HFF-Myc (cell line): ENCODE measurements around the gene STK32C.

ENCODE experiments used
- DNase-seq: peaks from one replicate; pipeline ENCODE4 v3.0.0-alpha.2; 2011; ENCODE audit warnings: low read depth; ENCODE audit errors: extremely low read depth
- H3K4me3 ChIP-seq: replicated peaks from 2 replicates; pipeline ENCODE4 v1.5.1; 2011; ENCODE audit warnings: low read depth, mild to moderate bottlenecking, control low read depth, low read length
- CTCF ChIP-seq: IDR thresholded peaks from 2 replicates; pipeline ENCODE4 v1.5.1; 2012; ENCODE audit warnings: mild to moderate bottlenecking, low read depth, low read length, control low read depth; ENCODE audit errors: missing control alignments

The STK32C gene

GRCh38 chr10:132193907-132194552, 113.7 kb downstream of the STK32C start:
- DNase-seq: no peak

GRCh38 chr10:132192991-132193665, 114.6 kb downstream of the STK32C start:
- TF ChIP-seq CTCF: no peak
- no peak overlapping the region for H3K4me3 ChIP-seq
- DNase-seq: no peak

More at GRCh38 chr10:132193907-132194552, 113.7 kb downstream of the STK32C start:
- H3K4me3 ChIP-seq: no peak overlapping the region
- TF ChIP-seq CTCF: no peak

GRCh38 chr10:132192076-132192975, 115.4 kb downstream of the STK32C start:
- H3K4me3 ChIP-seq: no peak overlapping the region
- TF ChIP-seq CTCF: no peak
- no peak for DNase-seq

GRCh38 chr10:132189810-132190422, 117.8 kb downstream of the STK32C start:
- DNase-seq: no peak
- no peak overlapping the region for H3K4me3 ChIP-seq
- no peak for TF ChIP-seq CTCF

- no peak overlapping the region for H3K4me3 ChIP-seq
- no peak for DNase-seq
- no peak for TF ChIP-seq CTCF
These were observed 118.7 kb downstream of the STK32C start for GRCh38 chr10:132189016-132189415.

GRCh38 chr10:132188331-132188730, 119.4 kb downstream of the STK32C start:
- no peak for DNase-seq
- TF ChIP-seq CTCF: no peak
- no peak overlapping the region for H3K4me3 ChIP-seq
